SIG-M5 treated with dmso at 0.1 percent for 504 hours (cell line): ENCODE data around the gene NLGN1.

Experiments
- DNase-seq: peaks from one replicate; lab custom pipeline; 2025; ENCODE audit not compliant: unreplicated experiment; lab: John Stamatoyannopoulos, UW

Gene NLGN1

GRCh38 chr3:174132421-174133042, 735.0 kb downstream of the NLGN1 start:
- DNase-seq = no peak

GRCh38 chr3:174146008-174146407, 748.5 kb downstream of the NLGN1 start:
- DNase-seq = no peak

- DNase-seq = no peak
Measured at GRCh38 chr3:174147798-174148197, 750.3 kb downstream of the NLGN1 start.

GRCh38 chr3:174153871-174154270, 756.3 kb downstream of the NLGN1 start:
- no peak for DNase-seq

- no peak for DNase-seq
Measured at GRCh38 chr3:174156200-174156599, 758.7 kb downstream of the NLGN1 start.

- no peak for DNase-seq
Measured at GRCh38 chr3:174158674-174159073, 761.1 kb downstream of the NLGN1 start.

- DNase-seq = no peak
Measured at GRCh38 chr3:174159604-174160003, 762.1 kb downstream of the NLGN1 start.

- no peak for DNase-seq
Measured at GRCh38 chr3:174162550-174162949, 765.0 kb downstream of the NLGN1 start.

- no peak for DNase-seq
Measured at GRCh38 chr3:174168026-174168425, 770.5 kb downstream of the NLGN1 start.

GRCh38 chr3:174168538-174169254, 771.2 kb downstream of the NLGN1 start:
- DNase-seq = no peak

GRCh38 chr3:174169736-174170135, 772.2 kb downstream of the NLGN1 start:
- DNase-seq = no peak

- DNase-seq = no peak
Measured at GRCh38 chr3:174170248-174170647, 772.7 kb downstream of the NLGN1 start.

- no peak for DNase-seq
Measured at GRCh38 chr3:174186377-174186989, 788.9 kb downstream of the NLGN1 start.

GRCh38 chr3:174191380-174191779, 793.8 kb downstream of the NLGN1 start:
- no peak for DNase-seq

- no peak for DNase-seq
Measured at GRCh38 chr3:174191895-174192294, 794.4 kb downstream of the NLGN1 start.

- DNase-seq = no peak
Measured at GRCh38 chr3:174192471-174192870, 794.9 kb downstream of the NLGN1 start.

GRCh38 chr3:174193604-174194003, 796.1 kb downstream of the NLGN1 start:
- no peak for DNase-seq

- no peak for DNase-seq
Measured at GRCh38 chr3:174197416-174197815, 799.9 kb downstream of the NLGN1 start.

- no peak for DNase-seq
Measured at GRCh38 chr3:174198199-174198598, 800.7 kb downstream of the NLGN1 start.

GRCh38 chr3:174199696-174200095, 802.2 kb downstream of the NLGN1 start:
- DNase-seq = no peak

- no peak for DNase-seq
Measured at GRCh38 chr3:174202116-174202515, 804.6 kb downstream of the NLGN1 start.

- no peak for DNase-seq
Measured at GRCh38 chr3:174202561-174202960, 805.0 kb downstream of the NLGN1 start.
